ENCODE measurements around the gene PLA2G2F.

DNA sequence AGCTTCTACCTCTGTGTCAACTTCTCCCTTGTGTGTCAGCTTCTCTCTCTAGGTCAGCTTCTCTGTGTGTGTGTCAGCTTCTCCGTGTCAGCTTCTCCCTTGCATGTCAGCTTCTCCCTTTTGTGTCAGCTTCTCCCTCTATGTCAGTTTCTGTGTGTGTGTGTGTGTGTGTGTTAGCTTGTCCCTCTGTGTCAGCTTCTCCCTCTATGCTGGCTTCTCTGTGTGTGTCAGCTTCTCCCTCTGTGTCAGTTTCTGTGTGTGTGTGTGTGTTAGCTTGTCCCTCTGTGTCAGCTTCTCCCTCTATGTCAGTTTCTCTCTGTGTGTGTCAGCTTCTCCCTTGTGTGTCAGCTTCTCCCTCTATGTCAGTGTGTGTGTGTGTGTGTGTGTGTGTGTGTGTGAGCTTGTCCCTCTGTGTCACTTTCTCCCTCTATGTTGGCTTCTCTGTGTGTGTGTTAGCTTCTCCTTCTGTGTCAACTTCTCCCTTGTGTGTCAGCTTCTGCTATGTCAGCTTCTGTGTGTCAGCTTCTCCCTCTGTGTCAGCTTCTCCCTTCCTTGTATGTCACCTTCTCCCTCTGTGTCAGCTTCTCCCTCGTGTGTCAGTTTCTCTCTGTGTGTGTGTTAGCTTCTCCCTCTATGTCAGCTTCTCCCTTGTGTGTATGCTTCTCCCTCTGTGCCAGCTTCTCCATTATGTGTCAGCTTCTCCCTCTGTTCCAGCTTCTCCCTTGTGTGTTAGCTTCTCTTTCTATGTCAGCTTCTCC lies 40.4 kb downstream of the PLA2G2F start:
- TF ChIP-seq FOXA1 (IDR thresholded peaks at IDR 0.05; ENCODE audit: borderline replicate concordance), result no peak
- no peak for TF ChIP-seq CREB1 (IDR thresholded peaks at IDR 0.05)
- TF ChIP-seq CREB1 (CRISPR knock-in tag; IDR thresholded peaks at IDR 0.05), result no peak
- TF ChIP-seq, protein P1, sequence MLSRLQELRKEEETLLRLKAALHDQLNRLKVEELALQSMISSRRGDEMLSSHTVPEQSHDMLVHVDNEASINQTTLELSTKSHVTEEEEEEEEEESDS (CRISPR knock-in tag; IDR thresholded peaks at IDR 0.05), result no peak
- no peak for TF ChIP-seq ZNF384 (IDR thresholded peaks at IDR 0.05; ENCODE audit: low read depth, low read length)
- no peak for TF ChIP-seq ZNF12 (CRISPR knock-in tag; IDR thresholded peaks at IDR 0.05)
- no peak for TF ChIP-seq HNRNPL (IDR thresholded peaks at IDR 0.05; ENCODE audit: low read depth, low read length)
- TF ChIP-seq, protein P2, sequence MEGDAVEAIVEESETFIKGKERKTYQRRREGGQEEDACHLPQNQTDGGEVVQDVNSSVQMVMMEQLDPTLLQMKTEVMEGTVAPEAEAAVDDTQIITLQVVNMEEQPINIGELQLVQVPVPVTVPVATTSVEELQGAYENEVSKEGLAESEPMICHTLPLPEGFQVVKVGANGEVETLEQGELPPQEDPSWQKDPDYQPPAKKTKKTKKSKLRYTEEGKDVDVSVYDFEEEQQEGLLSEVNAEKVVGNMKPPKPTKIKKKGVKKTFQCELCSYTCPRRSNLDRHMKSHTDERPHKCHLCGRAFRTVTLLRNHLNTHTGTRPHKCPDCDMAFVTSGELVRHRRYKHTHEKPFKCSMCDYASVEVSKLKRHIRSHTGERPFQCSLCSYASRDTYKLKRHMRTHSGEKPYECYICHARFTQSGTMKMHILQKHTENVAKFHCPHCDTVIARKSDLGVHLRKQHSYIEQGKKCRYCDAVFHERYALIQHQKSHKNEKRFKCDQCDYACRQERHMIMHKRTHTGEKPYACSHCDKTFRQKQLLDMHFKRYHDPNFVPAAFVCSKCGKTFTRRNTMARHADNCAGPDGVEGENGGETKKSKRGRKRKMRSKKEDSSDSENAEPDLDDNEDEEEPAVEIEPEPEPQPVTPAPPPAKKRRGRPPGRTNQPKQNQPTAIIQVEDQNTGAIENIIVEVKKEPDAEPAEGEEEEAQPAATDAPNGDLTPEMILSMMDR (IDR thresholded peaks at IDR 0.05 in 2 of 3, conservative IDR thresholded peaks at IDR 0.05 in 1 of 3; ENCODE audit: insufficient read depth in 2 of 3, low read depth in 1 of 3, low read length in 3 of 3), result no peak
- TF ChIP-seq BRF1 (IDR thresholded peaks at IDR 0.05; ENCODE audit: borderline replicate concordance, extremely low read depth, insufficient read length), result no peak

Data from K562 (cell line).